Measurements from ENCODE around the gene SH3PXD2B.

SH3PXD2B gene

DNA sequence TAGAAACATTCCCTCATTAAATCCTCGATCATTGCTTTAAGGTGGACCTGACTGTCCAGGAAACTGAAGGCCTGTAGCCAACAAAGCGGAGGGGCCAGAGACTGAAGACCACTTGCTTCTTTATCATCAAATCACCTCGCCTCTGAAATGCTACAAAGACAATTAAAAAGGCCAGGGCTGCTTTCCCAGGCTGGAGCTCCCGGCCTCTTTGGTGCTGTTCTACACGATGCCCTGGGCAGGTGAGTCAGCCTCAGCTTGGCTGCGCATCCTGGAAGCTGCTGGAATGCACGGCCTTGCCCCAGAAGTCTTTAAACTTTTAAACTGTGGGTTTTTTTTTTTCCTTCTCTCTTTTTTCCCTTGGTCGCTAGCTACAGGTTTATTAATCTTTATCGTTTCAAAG, 46.5 kb downstream of the SH3PXD2B start:
- Histone ChIP-seq H3K9me3 (ENCODE audit: low read length) (no peaks in the 10 kb centered on the region), H4K20me1 (ENCODE audit: insufficient read depth, low read length) (no peaks in the 10 kb centered on the region), H3K27me3 (ENCODE audit: insufficient read depth, low read length) (peaks cover 3% of the 10 kb centered on the region; the same call in 1 of the 2 replicates), H3K4me1 (ENCODE audit: insufficient read depth, low read length, severe bottlenecking) (no peaks in the 10 kb centered on the region), H2AFZ (ENCODE audit: low read length) (no peak overlapping the region), H3K4me3 (ENCODE audit: low read depth, low read length, poor library complexity, severe bottlenecking) (no peak overlapping the region), H3K4me2 (ENCODE audit: low read length) (no peak overlapping the region), H3K27ac (ENCODE audit: low read depth, low read length, poor library complexity, severe bottlenecking) (no peak overlapping the region), H3F3A (ENCODE audit: insufficient read depth, low read length) (no peaks in the 10 kb centered on the region), H3K9ac (ENCODE audit: low read length) (no peak overlapping the region), H3K79me2 (ENCODE audit: insufficient read depth, low read length) (no peaks in the 10 kb centered on the region), H3K36me3 (ENCODE audit: insufficient read depth, low read length) (no peaks in the 10 kb centered on the region), H3K9me2 (ENCODE audit: low read depth, low read length) (no peaks in the 10 kb centered on the region)
- TF ChIP-seq CTCF (IDR thresholded peaks at IDR 0.05; ENCODE audit: low read length) (no peak), EZH2 (IDR thresholded peaks at IDR 0.05; ENCODE audit: borderline replicate concordance, low read length) (no peak)

GRCh38 chr5:172407241-172407691, 47.1 kb downstream of the SH3PXD2B start:
- no peaks in the 10 kb centered on the region for H3K9me2 ChIP-seq (ENCODE audit: low read depth, low read length)
- peaks cover 6% of the 10 kb centered on the region; the same call in 1 of the 2 replicates for H3K27me3 ChIP-seq (ENCODE audit: insufficient read depth, low read length)
- H3K27ac ChIP-seq (ENCODE audit: low read depth, low read length, poor library complexity, severe bottlenecking), result no peak overlapping the region
- H3K79me2 ChIP-seq (ENCODE audit: insufficient read depth, low read length), result no peaks in the 10 kb centered on the region
- H3K9me3 ChIP-seq (ENCODE audit: low read length), result no peaks in the 10 kb centered on the region
- H3F3A ChIP-seq (ENCODE audit: insufficient read depth, low read length), result no peaks in the 10 kb centered on the region
- H3K4me2 ChIP-seq (ENCODE audit: low read length), result no peak overlapping the region
- no peaks in the 10 kb centered on the region for H3K36me3 ChIP-seq (ENCODE audit: insufficient read depth, low read length)
- no peak overlapping the region for H3K4me3 ChIP-seq (ENCODE audit: low read depth, low read length, poor library complexity, severe bottlenecking)
- no peaks in the 10 kb centered on the region for H3K4me1 ChIP-seq (ENCODE audit: insufficient read depth, low read length, severe bottlenecking)
- TF ChIP-seq CTCF (IDR thresholded peaks at IDR 0.05; ENCODE audit: low read length) (no peak), EZH2 (IDR thresholded peaks at IDR 0.05; ENCODE audit: borderline replicate concordance, low read length) (no peak)
- no peak overlapping the region for H3K9ac ChIP-seq (ENCODE audit: low read length)
- no peaks in the 10 kb centered on the region for H4K20me1 ChIP-seq (ENCODE audit: insufficient read depth, low read length)
- no peak overlapping the region for H2AFZ ChIP-seq (ENCODE audit: low read length)

GRCh38 chr5:172405226-172406107, 48.9 kb downstream of the SH3PXD2B start:
- H3K9me2 ChIP-seq (ENCODE audit: low read depth, low read length), result no peaks in the 10 kb centered on the region
- no peaks in the 10 kb centered on the region for H3K9me3 ChIP-seq (ENCODE audit: low read length)
- no peaks in the 10 kb centered on the region for H4K20me1 ChIP-seq (ENCODE audit: insufficient read depth, low read length)
- no peak overlapping the region for H2AFZ ChIP-seq (ENCODE audit: low read length)
- H3K27me3 ChIP-seq (ENCODE audit: insufficient read depth, low read length), result peaks cover 6% of the 10 kb centered on the region; the same call in 1 of the 2 replicates
- TF ChIP-seq EZH2 (IDR thresholded peaks at IDR 0.05; ENCODE audit: borderline replicate concordance, low read length) (no peak), CTCF (IDR thresholded peaks at IDR 0.05; ENCODE audit: low read length) (no peak)
- H3F3A ChIP-seq (ENCODE audit: insufficient read depth, low read length), result no peaks in the 10 kb centered on the region
- H3K4me2 ChIP-seq (ENCODE audit: low read length), result no peak overlapping the region
- H3K36me3 ChIP-seq (ENCODE audit: insufficient read depth, low read length), result no peaks in the 10 kb centered on the region
- no peak overlapping the region for H3K27ac ChIP-seq (ENCODE audit: low read depth, low read length, poor library complexity, severe bottlenecking)
- H3K4me3 ChIP-seq (ENCODE audit: low read depth, low read length, poor library complexity, severe bottlenecking), result no peak overlapping the region
- H3K79me2 ChIP-seq (ENCODE audit: insufficient read depth, low read length), result no peaks in the 10 kb centered on the region
- H3K9ac ChIP-seq (ENCODE audit: low read length), result no peak overlapping the region
- no peaks in the 10 kb centered on the region for H3K4me1 ChIP-seq (ENCODE audit: insufficient read depth, low read length, severe bottlenecking)

Data from OCI-LY1 (cell line).